GM12878 (cell line): ENCODE data around the gene NRP2.

ENCODE experiments used
- BHLHE40 ChIP-seq, 2 experiments: fragments of 450-650 bp in 1 of 2; IDR thresholded peaks; 2 replicates each; pipeline ENCODE4 v1.6.1; 2011 to 2017; ENCODE audit warnings: low read depth in 2 of 2, borderline replicate concordance in 1 of 2, improper control_type of control experiment in 1 of 2, low read length in 1 of 2, mild to moderate bottlenecking in 1 of 2
- EZH2 ChIP-seq: IDR thresholded peaks from 2 replicates; pipeline ENCODE4 v1.6.1; 2012; ENCODE audit warnings: low read depth, mild to moderate bottlenecking, control low read depth, inconsistent platforms, low read length, borderline replicate concordance; ENCODE audit not compliant: control insufficient read depth
- FOXM1 ChIP-seq: IDR thresholded peaks from 2 replicates; pipeline ENCODE4 v1.6.1; 2012; ENCODE audit warnings: low read depth, mild to moderate bottlenecking, inconsistent platforms, low read length, moderate library complexity
- MAX ChIP-seq: IDR thresholded peaks from 2 replicates; pipeline ENCODE4 v1.6.1; 2012; ENCODE audit warnings: low read depth, low read length, improper control_type of control experiment
- POLR2A ChIP-seq: IDR thresholded peaks from 2 replicates; pipeline ENCODE4 v1.6.1; 2011; ENCODE audit warnings: low read depth, mild to moderate bottlenecking, low read length
- TAF1 ChIP-seq: IDR thresholded peaks from 2 replicates; pipeline ENCODE4 v1.6.1; 2011; ENCODE audit warnings: mild to moderate bottlenecking, low read depth, low read length, borderline replicate concordance
- TCF12 ChIP-seq: IDR thresholded peaks from 2 replicates; pipeline ENCODE4 v1.6.1; 2011; ENCODE audit warnings: low read depth, mild to moderate bottlenecking, low read length
- USF2 ChIP-seq: IDR thresholded peaks from 2 replicates; pipeline ENCODE4 v1.6.1; 2011; ENCODE audit warnings: low read depth, low read length, improper control_type of control experiment, borderline replicate concordance
- ZSCAN29 ChIP-seq: fragments of 450-650 bp; IDR thresholded peaks from 2 replicates; pipeline ENCODE4 v1.6.1; 2017; ENCODE audit warnings: mild to moderate bottlenecking, moderate library complexity
- TF ChIP-seq, protein P1 (sequence below), 3 experiments: IDR thresholded peaks in 2 of 3; conservative IDR thresholded peaks in 1 of 3; 2 replicates each; pipeline ENCODE4 v1.5.1; 2011; ENCODE audit warnings: low read depth in 3 of 3, low read length in 3 of 3, mild to moderate bottlenecking in 3 of 3, control low read depth in 2 of 3, moderate library complexity in 2 of 3, inconsistent platforms in 1 of 3, mixed read lengths in 1 of 3; ENCODE audit not compliant: control insufficient read depth in 2 of 3, insufficient read depth in 1 of 3; ENCODE audit errors: extremely low read depth in 1 of 3

- TF ChIP-seq, protein P1, sequence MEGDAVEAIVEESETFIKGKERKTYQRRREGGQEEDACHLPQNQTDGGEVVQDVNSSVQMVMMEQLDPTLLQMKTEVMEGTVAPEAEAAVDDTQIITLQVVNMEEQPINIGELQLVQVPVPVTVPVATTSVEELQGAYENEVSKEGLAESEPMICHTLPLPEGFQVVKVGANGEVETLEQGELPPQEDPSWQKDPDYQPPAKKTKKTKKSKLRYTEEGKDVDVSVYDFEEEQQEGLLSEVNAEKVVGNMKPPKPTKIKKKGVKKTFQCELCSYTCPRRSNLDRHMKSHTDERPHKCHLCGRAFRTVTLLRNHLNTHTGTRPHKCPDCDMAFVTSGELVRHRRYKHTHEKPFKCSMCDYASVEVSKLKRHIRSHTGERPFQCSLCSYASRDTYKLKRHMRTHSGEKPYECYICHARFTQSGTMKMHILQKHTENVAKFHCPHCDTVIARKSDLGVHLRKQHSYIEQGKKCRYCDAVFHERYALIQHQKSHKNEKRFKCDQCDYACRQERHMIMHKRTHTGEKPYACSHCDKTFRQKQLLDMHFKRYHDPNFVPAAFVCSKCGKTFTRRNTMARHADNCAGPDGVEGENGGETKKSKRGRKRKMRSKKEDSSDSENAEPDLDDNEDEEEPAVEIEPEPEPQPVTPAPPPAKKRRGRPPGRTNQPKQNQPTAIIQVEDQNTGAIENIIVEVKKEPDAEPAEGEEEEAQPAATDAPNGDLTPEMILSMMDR (IDR thresholded peaks at IDR 0.05 in 2 of 3, conservative IDR thresholded peaks at IDR 0.05 in 1 of 3; ENCODE audit: control insufficient read depth in 2 of 3, extremely low read depth in 1 of 3, insufficient read depth in 1 of 3, low read depth in 3 of 3, low read length in 3 of 3) = no peak
- TF ChIP-seq BHLHE40 (IDR thresholded peaks at IDR 0.05; ENCODE audit: borderline replicate concordance in 1 of 2, low read depth in 2 of 2, low read length in 1 of 2) (no peak), USF2 (no peak), MAX (no peak), EZH2 (no peak), TAF1 (no peak), TCF12 (no peak), ZSCAN29 (no peak), POLR2A (no peak), FOXM1 (no peak)
Measured at GRCh38 chr2:205642599-205643356, 39.5 kb upstream of the NRP2 start.
